NK-92 (cell line): ENCODE data around the gene SLC25A46.
"Not testable (repeated sequence)": the region's sequence is repeated elsewhere in the genome, so short reads cannot be mapped to it uniquely, and the experiment has no call there.

Source experiments
- DNase-seq: peaks from one replicate; lab custom pipeline; 2025; ENCODE audit not compliant: unreplicated experiment; lab: John Stamatoyannopoulos, UW

The SLC25A46 gene

GRCh38 chr5:110738812-110739651 is at the start of gene SLC25A46:
Gene SLC25A46 (plus strand): TSS chr5:110739007. CDS start chr5:110739120, 113 bp downstream.
- DNase-seq = no peak

- not testable (repeated sequence) for DNase-seq
Observed at GRCh38 chr5:110690587-110690986, 48.2 kb upstream of the SLC25A46 start.

- not testable (repeated sequence) for DNase-seq
Observed at GRCh38 chr5:110692669-110693068, 46.1 kb upstream of the SLC25A46 start.

GRCh38 chr5:110702300-110702699 is 36.5 kb upstream of the SLC25A46 start:
- DNase-seq = no peak

GRCh38 chr5:110702704-110703103 is 36.1 kb upstream of the SLC25A46 start:
- no peak for DNase-seq

GRCh38 chr5:110703481-110703880 is 35.3 kb upstream of the SLC25A46 start:
- DNase-seq = no peak

GRCh38 chr5:110705349-110705748 is 33.5 kb upstream of the SLC25A46 start:
- DNase-seq = no peak

- no peak for DNase-seq
Observed at GRCh38 chr5:110707260-110707844, 31.5 kb upstream of the SLC25A46 start.

GRCh38 chr5:110716247-110717245 is 22.3 kb upstream of the SLC25A46 start:
- DNase-seq = no peak

GRCh38 chr5:110718311-110718710 is 20.5 kb upstream of the SLC25A46 start:
- DNase-seq = no peak

- no peak for DNase-seq
Observed at GRCh38 chr5:110726249-110727024, 12.4 kb upstream of the SLC25A46 start, which contains the start of gene TMEM232. Gene TMEM232 (minus strand): TSS chr5:110726671. CDS start chr5:110667352, 59,319 bp downstream.

GRCh38 chr5:110727025-110727314 is 11.8 kb upstream of the SLC25A46 start:
- no peak for DNase-seq

GRCh38 chr5:110731499-110731898 is 7.3 kb upstream of the SLC25A46 start:
- not testable (repeated sequence) for DNase-seq

- no peak for DNase-seq
Observed at GRCh38 chr5:110734101-110734500, 4.7 kb upstream of the SLC25A46 start.

GRCh38 chr5:110735556-110735955 is 3.3 kb upstream of the SLC25A46 start:
- DNase-seq = no peak

- DNase-seq = no peak
Observed at GRCh38 chr5:110736753-110737152, 2.1 kb upstream of the SLC25A46 start.

GRCh38 chr5:110738503-110738811 is 350 bp upstream of the SLC25A46 start:
- DNase-seq = no peak

GRCh38 chr5:110751902-110752762 is 13.3 kb downstream of the SLC25A46 start:
- DNase-seq = no peak

- DNase-seq = no peak
Observed at GRCh38 chr5:110752953-110753352, 14.1 kb downstream of the SLC25A46 start.

- DNase-seq = no peak
Observed at GRCh38 chr5:110753600-110753999, 14.8 kb downstream of the SLC25A46 start.
